GM13977 (cell line): ENCODE measurements around the gene CYP26A1.
A peak's percentile ranks its signal among the peaks of the same experiment; 100 is the strongest.

Experiments used
- DNase-seq: peaks from one replicate; pipeline ENCODE4 v3.0.0; 2012; ENCODE audit warnings: low spot score
- in situ Hi-C: fragments of 300-500 bp; cut with MboI; formaldehyde crosslinking; loops from one replicate; pipeline ENCODE4 v1.12.0; 2022; ENCODE audit warnings: low sequenced_read_pairs, low pct_unique_long_range_greater_than_20kb, mixed read lengths, inconsistent platforms; ENCODE audit not compliant: unreplicated experiment
- TF ChIP-seq, protein P1 (sequence below): IDR thresholded peaks from 2 replicates; pipeline ENCODE4 v1.5.1; 2012; ENCODE audit warnings: mild to moderate bottlenecking, control low read depth; ENCODE audit not compliant: insufficient read depth; ENCODE audit errors: extremely low read depth, missing control alignments

The CYP26A1 gene

DNA sequence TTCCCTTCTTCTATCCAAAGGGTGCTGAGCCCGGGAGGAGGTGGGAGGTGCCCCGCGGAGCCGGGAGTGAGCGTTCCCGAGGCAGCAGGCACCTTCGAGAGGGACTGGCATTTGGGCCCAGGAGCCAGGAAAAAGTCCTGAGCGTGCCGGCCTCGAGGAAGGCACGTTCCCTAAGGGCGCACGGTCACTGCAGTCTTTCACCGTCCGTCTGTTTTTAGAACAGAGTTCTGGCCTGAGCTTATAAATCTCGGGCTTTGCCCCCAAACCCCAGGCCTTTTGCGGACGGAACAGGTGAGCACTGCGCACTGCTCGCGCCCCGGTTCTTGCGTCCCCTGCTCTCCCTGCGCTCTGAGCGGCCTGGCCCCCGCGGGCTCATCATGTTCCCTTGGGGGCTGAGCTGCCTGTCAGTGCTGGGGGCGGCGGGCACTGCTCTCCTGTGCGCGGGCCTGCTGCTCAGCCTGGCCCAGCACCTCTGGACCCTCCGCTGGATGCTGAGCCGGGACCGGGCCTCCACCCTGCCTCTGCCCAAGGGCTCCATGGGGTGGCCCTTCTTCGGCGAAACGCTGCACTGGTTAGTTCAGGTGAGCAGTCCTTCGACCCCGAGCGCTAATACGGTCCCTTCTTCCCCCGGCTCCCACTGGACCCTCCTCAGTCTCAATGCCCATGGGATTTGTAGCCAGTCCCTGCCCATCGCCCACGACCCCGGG is 12.7 kb upstream of the CYP26A1 start:
- in situ Hi-C loops, result no loop called here
- DNase-seq, result peak; percentile 32
- TF ChIP-seq, protein P1, sequence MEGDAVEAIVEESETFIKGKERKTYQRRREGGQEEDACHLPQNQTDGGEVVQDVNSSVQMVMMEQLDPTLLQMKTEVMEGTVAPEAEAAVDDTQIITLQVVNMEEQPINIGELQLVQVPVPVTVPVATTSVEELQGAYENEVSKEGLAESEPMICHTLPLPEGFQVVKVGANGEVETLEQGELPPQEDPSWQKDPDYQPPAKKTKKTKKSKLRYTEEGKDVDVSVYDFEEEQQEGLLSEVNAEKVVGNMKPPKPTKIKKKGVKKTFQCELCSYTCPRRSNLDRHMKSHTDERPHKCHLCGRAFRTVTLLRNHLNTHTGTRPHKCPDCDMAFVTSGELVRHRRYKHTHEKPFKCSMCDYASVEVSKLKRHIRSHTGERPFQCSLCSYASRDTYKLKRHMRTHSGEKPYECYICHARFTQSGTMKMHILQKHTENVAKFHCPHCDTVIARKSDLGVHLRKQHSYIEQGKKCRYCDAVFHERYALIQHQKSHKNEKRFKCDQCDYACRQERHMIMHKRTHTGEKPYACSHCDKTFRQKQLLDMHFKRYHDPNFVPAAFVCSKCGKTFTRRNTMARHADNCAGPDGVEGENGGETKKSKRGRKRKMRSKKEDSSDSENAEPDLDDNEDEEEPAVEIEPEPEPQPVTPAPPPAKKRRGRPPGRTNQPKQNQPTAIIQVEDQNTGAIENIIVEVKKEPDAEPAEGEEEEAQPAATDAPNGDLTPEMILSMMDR, result no peak

DNA sequence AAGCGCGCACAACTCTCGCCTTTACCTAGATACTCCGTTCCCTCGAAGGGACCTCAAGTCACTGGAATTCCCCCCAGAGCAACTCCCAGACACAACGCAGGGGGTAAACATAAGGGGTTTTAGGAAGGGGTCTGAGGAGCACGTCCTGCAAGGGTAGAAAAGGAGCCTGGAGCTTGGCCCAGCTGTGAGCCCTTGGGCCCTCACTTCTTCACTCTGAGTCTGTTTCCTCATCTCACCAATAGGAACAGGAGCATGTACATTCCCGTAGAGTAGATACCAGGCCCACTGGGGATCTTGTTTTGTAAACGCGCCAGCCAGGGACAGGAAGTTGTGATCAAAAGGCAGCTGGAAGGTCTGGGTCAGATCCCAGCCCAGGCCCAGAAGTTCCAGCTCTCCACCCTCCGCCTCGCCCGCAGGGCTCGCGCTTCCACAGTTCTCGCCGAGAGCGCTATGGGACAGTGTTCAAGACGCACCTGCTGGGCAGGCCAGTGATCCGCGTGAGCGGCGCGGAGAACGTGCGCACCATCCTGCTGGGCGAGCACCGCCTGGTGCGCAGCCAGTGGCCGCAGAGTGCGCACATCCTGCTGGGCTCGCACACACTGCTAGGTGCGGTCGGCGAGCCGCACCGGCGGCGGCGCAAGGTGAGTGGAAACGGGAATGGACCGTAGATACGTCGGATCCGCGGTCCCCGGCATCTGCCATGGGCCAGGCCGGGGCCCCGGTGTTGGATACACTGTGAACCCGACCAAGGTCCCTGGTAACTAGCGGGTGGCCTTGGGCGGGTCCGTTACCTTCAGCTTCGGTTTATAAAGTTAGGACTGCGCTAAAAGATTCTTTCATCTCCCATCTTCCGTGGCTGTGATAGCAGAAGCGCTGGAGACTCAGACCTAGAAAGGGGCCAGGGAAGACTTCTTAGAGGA is 11.8 kb upstream of the CYP26A1 start:
- in situ Hi-C loops, result no loop called here
- DNase-seq, result peak; percentile 51
- TF ChIP-seq, protein P1, result no peak

DNA sequence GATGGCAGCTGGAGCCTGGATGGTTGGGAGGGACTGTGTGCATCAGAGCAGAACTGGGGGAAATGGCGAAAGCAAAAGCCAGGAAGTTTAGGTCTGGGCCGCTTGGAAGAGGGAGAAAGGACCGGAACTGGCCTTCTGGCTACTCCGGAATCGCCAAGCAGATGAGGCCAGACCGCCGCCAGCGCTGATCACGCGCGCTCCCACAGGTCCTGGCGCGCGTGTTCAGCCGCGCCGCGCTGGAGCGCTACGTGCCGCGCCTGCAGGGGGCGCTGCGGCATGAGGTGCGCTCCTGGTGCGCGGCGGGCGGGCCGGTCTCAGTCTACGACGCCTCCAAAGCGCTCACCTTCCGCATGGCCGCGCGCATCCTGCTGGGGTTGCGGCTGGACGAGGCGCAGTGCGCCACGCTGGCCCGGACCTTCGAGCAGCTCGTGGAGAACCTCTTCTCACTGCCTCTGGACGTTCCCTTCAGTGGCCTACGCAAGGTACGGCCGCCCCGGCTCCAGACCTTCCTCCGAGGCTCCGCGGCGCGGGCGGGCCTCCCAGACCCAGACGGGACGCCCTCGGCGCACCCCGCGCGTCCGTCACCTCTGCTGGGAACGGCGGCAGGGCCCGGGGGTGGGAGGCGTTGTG is 11.1 kb upstream of the CYP26A1 start:
- in situ Hi-C loops, result no loop called here
- DNase-seq, result peak; percentile 83
- TF ChIP-seq, protein P1, result peak; percentile 64

DNA sequence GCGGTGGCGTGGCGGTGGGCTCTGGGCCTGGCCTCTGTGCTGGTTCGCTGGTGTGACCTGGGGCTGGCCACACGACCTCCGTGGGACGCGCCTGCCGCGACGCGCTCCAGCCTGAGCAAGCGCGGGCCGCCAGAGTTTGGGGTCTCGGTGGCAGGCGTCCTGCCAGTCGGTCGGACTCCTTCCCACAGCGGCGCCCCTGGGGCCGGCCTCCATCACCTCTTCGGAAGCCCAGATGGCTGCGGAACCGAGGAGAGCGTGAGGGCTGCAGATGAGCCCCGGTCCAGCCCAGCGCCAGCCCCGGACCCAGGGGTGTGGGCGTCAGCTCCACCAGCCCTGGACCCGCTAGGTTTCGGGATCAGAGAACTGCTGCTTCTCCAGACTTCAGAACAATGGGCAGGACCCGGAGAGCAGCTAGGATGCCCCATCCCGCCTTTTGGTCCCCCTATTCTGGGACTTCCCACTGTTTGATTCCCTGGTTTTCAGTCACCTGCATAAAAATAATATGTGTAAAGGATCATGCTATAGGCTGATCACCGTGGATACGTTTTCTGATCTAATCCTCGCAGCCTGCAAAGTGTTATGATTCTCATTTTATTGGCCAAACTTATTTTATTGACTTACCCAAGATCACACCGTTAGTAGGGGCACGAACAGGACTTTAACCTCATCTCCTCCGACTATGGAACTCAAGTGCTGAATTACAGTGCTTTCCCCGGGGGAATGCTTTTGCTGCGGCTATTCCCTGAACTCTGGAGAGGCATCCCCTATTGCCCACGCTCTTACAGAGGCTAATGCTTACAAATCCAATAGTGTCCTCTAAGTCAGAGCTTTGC is 10.3 kb upstream of the CYP26A1 start:
- peak; percentile 39 for DNase-seq
- in situ Hi-C loops, result no loop called here
- TF ChIP-seq, protein P1, result no peak

DNA sequence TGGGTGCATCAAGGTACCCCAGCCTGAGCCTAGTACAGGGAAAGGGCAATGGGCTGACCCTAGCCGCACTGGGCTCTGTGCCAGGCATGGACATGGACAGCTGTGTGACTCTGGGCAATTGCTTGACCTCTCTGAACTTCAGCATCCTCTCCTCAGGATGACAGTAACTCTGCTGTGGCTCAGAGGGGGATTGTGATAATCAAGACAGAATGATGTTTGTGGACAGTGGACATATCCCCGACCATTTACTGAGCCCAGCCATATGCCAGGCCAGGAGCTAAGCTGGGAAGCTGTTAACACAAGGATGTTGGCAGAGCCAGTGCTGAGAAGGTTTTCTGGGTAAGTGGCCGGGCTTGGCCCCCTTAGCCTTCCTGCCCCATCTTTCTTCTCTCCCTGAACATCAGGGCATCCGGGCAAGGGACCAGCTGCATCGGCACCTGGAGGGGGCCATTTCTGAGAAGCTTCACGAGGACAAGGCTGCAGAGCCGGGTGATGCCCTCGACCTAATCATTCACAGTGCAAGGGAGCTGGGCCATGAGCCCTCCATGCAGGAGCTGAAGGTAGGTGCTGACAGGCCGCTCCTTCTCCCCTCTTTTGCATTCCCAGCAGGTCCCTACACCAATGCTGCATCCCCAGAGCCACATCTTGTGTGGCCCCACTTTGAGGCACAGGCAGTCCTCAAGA is 9.6 kb upstream of the CYP26A1 start:
- in situ Hi-C loops, result no loop called here
- TF ChIP-seq, protein P1, result no peak
- DNase-seq, result peak; percentile 47
